ENCODE measurements around the gene TMTC2. TPM values are rescaled to one million over a fixed set of nuclear protein-coding genes. Genes with fewer than 3 reads are reported as not detected.

The TMTC2 gene
- total RNA-seq, 1 donor from 2014 or later = 20.2 TPM

GRCh38 chr12:82952946-82953345, 266.2 kb downstream of the TMTC2 start:
- DNase-seq (ENCODE audit: extremely low spot score, unreplicated experiment) = no peak
- H3K4me3 Mint-ChIP-seq (ENCODE audit: unreplicated experiment) = no peak overlapping the region
- H3K9me3 Mint-ChIP-seq (ENCODE audit: unreplicated experiment) = no peaks in the 10 kb centered on the region
- H3K27me3 Mint-ChIP-seq (ENCODE audit: unreplicated experiment) = no peaks in the 10 kb centered on the region
- peaks cover 9% of the 10 kb centered on the region for H3K36me3 Mint-ChIP-seq (ENCODE audit: unreplicated experiment)
- no peak overlapping the region for H3K27ac Mint-ChIP-seq (ENCODE audit: unreplicated experiment)
- TF ChIP-seq CTCF (IDR thresholded peaks at IDR 0.05) = no peak
- H3K4me1 Mint-ChIP-seq (ENCODE audit: unreplicated experiment) = peaks cover 47% of the 10 kb centered on the region

GRCh38 chr12:82953397-82953796, 266.7 kb downstream of the TMTC2 start:
- no peaks in the 10 kb centered on the region for H3K27me3 Mint-ChIP-seq (ENCODE audit: unreplicated experiment)
- peaks cover 51% of the 10 kb centered on the region for H3K4me1 Mint-ChIP-seq (ENCODE audit: unreplicated experiment)

GRCh38 chr12:82954064-82954463, 267.4 kb downstream of the TMTC2 start:
- peaks cover 9% of the 10 kb centered on the region for H3K36me3 Mint-ChIP-seq (ENCODE audit: unreplicated experiment)
- peaks cover 51% of the 10 kb centered on the region for H3K4me1 Mint-ChIP-seq (ENCODE audit: unreplicated experiment)
- H3K27me3 Mint-ChIP-seq (ENCODE audit: unreplicated experiment) = no peaks in the 10 kb centered on the region
- no peak for TF ChIP-seq CTCF (IDR thresholded peaks at IDR 0.05)
- peak overlapping the region; percentile 69 for H3K27ac Mint-ChIP-seq (ENCODE audit: unreplicated experiment)
- no peak overlapping the region for H3K4me3 Mint-ChIP-seq (ENCODE audit: unreplicated experiment)
- H3K9me3 Mint-ChIP-seq (ENCODE audit: unreplicated experiment) = no peaks in the 10 kb centered on the region
- no peak for DNase-seq (ENCODE audit: extremely low spot score, unreplicated experiment)

More at GRCh38 chr12:82953397-82953796, 266.7 kb downstream of the TMTC2 start:
- no peaks in the 10 kb centered on the region for H3K9me3 Mint-ChIP-seq (ENCODE audit: unreplicated experiment)
- H3K4me3 Mint-ChIP-seq (ENCODE audit: unreplicated experiment) = no peak overlapping the region
- H3K27ac Mint-ChIP-seq (ENCODE audit: unreplicated experiment) = no peak overlapping the region
- no peak for DNase-seq (ENCODE audit: extremely low spot score, unreplicated experiment)
- H3K36me3 Mint-ChIP-seq (ENCODE audit: unreplicated experiment) = peaks cover 9% of the 10 kb centered on the region
- TF ChIP-seq CTCF (IDR thresholded peaks at IDR 0.05) = no peak

GRCh38 chr12:82954572-82954971, 267.9 kb downstream of the TMTC2 start:
- peaks cover 13% of the 10 kb centered on the region for H3K36me3 Mint-ChIP-seq (ENCODE audit: unreplicated experiment)
- H3K27ac Mint-ChIP-seq (ENCODE audit: unreplicated experiment) = peak overlapping the region; percentile 69

GRCh38 chr12:82955043-82955442, 268.3 kb downstream of the TMTC2 start:
- no peak overlapping the region for H3K4me3 Mint-ChIP-seq (ENCODE audit: unreplicated experiment)
- no peak for TF ChIP-seq CTCF (IDR thresholded peaks at IDR 0.05)
- H3K27me3 Mint-ChIP-seq (ENCODE audit: unreplicated experiment) = no peaks in the 10 kb centered on the region
- H3K36me3 Mint-ChIP-seq (ENCODE audit: unreplicated experiment) = peaks cover 15% of the 10 kb centered on the region
- DNase-seq (ENCODE audit: extremely low spot score, unreplicated experiment) = no peak
- peaks cover 9% of the 10 kb centered on the region for H3K9me3 Mint-ChIP-seq (ENCODE audit: unreplicated experiment)
- peaks cover 61% of the 10 kb centered on the region for H3K4me1 Mint-ChIP-seq (ENCODE audit: unreplicated experiment)
- peak overlapping the region; percentile 69 for H3K27ac Mint-ChIP-seq (ENCODE audit: unreplicated experiment)

More at GRCh38 chr12:82954572-82954971, 267.9 kb downstream of the TMTC2 start:
- Mint-ChIP-seq H3K9me3 (ENCODE audit: unreplicated experiment) (peaks cover 5% of the 10 kb centered on the region), H3K4me3 (ENCODE audit: unreplicated experiment) (no peak overlapping the region), H3K4me1 (ENCODE audit: unreplicated experiment) (peaks cover 56% of the 10 kb centered on the region), H3K27me3 (ENCODE audit: unreplicated experiment) (no peaks in the 10 kb centered on the region)
- no peak for DNase-seq (ENCODE audit: extremely low spot score, unreplicated experiment)
- no peak for TF ChIP-seq CTCF (IDR thresholded peaks at IDR 0.05)

Data from osteocyte (in vitro differentiated cells).